Testis (tissue), 2 donors: ENCODE results near the gene CHD5.

ENCODE experiments used
- POLR2A ChIP-seq: fragments of 450-650 bp; IDR thresholded peaks from one replicate; pipeline ENCODE4 v1.6.1; 2017; ENCODE audit warnings: antibody characterized with exemption, mild to moderate bottlenecking, moderate library complexity
- TF ChIP-seq, protein P1 (sequence below), 3 experiments: fragments of 450-650 bp in 2 of 3; fragments of 200-600 bp in 1 of 3; sonication (generic) in 1 of 3; IDR thresholded peaks; one replicate each; pipeline ENCODE4 v1.5.1; 2016 to 2019; ENCODE audit warnings: antibody characterized with exemption in 3 of 3, mild to moderate bottlenecking in 2 of 3, moderate library complexity in 1 of 3

DNA sequence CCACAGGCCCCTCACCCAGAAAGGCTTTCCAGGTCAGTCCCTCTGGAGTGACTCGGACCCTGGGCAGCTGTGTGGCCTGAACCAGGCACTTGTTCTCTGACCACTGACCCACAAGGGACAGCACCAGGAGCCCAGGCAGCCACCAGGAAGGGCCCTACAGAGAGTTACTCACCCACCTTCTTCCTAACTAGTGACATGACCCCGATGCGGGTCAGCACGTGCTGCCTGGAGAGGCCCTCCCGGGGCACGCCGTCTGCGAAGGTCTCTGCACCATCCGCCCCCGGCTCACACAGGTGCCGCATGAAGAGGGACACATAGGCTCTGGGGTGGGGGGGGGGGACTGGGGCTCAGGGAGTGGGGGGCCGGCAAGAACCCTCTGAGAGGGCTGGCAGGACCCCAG, 55.8 kb downstream of the CHD5 start:
- TF ChIP-seq, protein P1, sequence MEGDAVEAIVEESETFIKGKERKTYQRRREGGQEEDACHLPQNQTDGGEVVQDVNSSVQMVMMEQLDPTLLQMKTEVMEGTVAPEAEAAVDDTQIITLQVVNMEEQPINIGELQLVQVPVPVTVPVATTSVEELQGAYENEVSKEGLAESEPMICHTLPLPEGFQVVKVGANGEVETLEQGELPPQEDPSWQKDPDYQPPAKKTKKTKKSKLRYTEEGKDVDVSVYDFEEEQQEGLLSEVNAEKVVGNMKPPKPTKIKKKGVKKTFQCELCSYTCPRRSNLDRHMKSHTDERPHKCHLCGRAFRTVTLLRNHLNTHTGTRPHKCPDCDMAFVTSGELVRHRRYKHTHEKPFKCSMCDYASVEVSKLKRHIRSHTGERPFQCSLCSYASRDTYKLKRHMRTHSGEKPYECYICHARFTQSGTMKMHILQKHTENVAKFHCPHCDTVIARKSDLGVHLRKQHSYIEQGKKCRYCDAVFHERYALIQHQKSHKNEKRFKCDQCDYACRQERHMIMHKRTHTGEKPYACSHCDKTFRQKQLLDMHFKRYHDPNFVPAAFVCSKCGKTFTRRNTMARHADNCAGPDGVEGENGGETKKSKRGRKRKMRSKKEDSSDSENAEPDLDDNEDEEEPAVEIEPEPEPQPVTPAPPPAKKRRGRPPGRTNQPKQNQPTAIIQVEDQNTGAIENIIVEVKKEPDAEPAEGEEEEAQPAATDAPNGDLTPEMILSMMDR (IDR thresholded peaks at IDR 0.05) = no peak
- no peak for TF ChIP-seq POLR2A
